NCI-H226 (cell line): ENCODE data around the gene NANOS1.
"Not testable (repeated sequence)": the region's sequence is repeated elsewhere in the genome, so short reads cannot be mapped to it uniquely, and the experiment has no call there.

ENCODE experiments used
- DNase-seq: peaks from one replicate; pipeline ENCODE4 v3.0.0-alpha.2; 2015

The NANOS1 gene

GRCh38 chr10:119022846-119023552 lies 6.5 kb upstream of the NANOS1 start:
- peak; percentile 70 for DNase-seq

- DNase-seq, result no peak
Measured at GRCh38 chr10:119023553-119023868, 6.0 kb upstream of the NANOS1 start.

DNA sequence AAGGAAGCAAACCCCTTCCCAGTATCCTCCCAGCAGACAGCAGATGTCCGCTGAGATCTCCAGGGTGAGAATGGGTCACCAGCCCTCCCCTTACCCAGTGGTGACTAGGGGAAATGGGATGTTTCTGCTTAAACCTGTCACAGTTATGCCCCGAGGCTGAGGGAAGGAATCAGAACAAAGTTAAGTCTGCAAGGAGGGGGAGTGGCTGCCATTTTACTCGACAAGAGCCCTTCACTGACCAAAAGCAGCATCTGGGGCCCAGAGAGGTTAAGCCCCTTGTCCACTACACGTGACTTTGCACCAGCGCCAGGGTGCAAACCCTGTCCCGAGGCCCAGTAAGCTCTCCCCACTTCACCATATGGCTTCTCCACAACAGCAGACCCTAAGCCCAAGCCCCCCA lies 4.6 kb upstream of the NANOS1 start:
- DNase-seq, result no peak

GRCh38 chr10:119025336-119025735 lies 4.2 kb upstream of the NANOS1 start:
- DNase-seq, result peak; percentile 63

- no peak for DNase-seq
Measured at GRCh38 chr10:119025776-119026175, 3.7 kb upstream of the NANOS1 start.

DNA sequence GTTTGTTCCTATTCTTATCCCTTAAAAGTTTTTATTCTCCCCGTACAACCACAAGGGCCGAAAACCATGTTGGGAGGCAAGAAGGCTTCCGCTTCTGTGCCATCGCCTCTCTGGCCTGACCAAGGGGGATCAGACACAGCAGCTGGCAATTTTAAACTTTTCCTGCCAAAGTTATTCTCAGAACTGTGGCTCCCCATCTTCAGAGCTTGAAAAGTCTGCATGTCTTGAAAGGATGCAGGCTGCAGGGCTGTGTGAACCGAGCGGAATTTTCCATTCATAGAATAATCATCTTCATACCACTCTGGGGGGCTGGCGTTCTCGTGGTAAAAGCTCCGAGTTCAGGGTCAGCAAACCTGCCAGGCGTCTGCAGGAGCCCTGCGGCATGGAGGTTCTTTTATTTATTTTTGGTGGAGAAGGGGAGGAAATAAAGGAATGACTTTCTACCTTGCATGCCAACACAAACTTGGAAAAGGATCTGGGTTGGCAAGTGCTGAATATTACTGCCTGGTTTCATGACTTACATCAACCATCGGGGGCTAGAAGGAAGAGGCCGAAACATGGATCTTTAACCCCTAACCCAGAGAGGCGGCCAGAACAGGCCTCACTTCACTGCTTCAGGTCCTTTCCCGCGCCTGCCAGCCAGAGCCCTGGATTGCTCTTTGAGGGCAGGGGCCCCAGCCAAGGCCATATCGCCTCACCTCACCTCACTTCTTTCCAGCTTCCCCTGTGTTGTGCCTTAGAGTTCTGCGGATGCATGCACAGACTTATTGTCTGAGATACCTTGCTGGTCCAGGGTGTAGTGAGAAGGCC lies 3.0 kb upstream of the NANOS1 start:
- DNase-seq, result no peak

DNA sequence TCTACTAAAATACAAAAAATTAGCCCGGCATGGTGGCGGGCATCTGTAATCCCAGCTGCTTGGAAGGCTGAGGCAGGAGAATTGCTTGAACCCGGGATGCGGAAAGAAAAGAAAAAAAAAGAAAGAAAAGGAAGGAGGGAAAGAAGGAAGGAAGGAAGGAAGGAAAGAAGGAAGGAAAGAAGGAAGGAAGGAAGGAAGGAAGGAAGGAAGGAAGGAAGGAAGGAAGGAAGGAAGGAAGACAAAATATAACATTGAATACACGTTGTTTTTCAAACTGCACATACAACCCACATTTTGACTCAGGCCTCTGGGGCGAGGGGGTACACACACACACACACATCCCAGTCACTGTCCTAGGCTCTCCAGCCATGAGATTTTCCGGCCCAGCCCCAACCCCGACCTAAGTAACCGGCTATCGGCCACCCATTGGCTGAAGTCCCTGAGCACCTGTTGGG lies 1.0 kb upstream of the NANOS1 start:
- not testable (repeated sequence) for DNase-seq

GRCh38 chr10:119028900-119029612 lies 458 bp upstream of the NANOS1 start:
- peak; percentile 71 for DNase-seq

DNA sequence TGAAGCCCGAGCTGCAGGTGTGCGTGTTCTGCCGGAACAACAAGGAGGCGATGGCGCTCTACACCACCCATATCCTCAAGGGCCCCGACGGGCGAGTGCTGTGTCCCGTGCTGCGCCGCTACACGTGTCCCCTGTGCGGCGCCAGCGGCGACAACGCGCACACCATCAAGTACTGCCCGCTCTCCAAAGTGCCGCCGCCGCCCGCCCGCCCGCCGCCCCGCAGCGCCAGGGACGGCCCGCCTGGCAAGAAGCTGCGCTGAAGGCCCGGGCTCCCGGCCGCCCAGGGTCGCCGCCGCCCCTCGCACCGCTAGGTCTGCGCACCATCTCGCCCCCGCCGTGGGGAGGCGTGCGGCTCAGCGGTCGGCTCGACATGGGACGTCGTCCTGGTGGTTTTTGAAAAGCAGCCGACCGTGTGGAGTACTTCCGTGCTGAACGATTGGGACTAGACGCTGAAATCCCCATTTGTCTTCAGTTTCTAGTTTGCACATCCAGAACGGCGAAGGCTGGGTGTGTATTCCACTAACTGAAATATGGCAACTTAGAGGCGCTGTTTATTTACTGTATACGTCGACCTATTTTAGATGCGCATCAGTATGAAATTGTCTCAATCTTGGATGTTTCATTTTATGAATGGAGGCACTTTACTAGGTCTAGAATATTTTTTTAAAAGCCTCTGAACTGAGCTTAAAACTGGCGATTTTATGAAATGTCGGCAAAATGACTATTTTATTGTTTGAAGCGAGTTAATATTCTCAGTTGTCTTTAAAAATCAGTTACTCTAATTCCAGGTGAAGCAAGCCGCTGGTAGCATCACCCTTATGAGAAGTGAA lies 1.1 kb downstream of the NANOS1 start:
- no peak for DNase-seq

DNA sequence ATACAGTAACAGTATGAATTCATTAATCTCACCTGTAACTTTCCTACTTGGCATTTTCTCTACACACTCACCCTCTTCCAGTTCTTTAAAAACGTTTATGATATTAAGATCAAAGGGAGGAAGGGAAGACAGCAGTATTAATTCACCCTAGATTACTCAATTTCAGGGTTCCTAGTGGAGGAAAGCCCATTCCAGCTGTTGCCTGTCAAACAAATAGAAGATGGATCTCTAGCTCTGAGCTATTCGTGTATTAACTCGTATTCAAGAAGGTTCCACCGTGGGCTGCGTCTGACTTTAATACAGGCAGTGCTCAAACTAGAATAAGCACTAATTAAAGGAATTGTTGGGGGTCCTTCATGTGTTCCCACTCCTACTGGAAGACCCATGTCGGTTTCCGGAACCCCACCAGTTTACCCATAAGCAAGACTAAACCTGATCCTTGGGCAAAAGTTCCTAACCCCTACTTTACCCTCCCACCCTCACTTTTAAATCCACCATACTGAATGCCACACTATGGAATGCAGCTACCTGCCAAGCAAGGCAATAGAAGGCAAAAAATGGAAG lies 2.1 kb downstream of the NANOS1 start:
- no peak for DNase-seq

GRCh38 chr10:119039161-119039560 lies 9.6 kb downstream of the NANOS1 start:
- DNase-seq, result no peak

GRCh38 chr10:119041326-119041725 lies 11.8 kb downstream of the NANOS1 start:
- DNase-seq, result no peak

DNA sequence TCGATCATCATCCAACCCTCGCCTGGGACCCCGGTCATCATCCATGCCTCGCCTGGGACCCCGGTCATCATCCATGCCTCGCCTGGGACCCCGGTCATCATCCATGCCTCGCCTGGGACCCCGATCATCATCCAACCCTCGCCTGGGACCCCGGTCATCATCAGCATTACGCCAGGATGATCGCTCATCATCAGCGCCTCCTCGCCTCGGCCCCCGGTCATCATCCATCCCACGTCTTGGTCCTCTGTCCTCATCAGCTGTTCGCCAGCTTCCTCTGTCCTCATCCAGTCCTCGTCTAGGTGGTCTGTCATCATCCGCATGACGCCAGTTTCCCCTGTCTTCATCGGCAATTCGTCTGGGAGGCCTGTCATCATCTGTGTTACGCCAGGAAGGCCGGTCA lies 12.7 kb downstream of the NANOS1 start:
- DNase-seq, result no peak

- no peak for DNase-seq
Measured at GRCh38 chr10:119045561-119045960, 16.0 kb downstream of the NANOS1 start.

GRCh38 chr10:119049361-119049760 lies 19.8 kb downstream of the NANOS1 start:
- no peak for DNase-seq

DNA sequence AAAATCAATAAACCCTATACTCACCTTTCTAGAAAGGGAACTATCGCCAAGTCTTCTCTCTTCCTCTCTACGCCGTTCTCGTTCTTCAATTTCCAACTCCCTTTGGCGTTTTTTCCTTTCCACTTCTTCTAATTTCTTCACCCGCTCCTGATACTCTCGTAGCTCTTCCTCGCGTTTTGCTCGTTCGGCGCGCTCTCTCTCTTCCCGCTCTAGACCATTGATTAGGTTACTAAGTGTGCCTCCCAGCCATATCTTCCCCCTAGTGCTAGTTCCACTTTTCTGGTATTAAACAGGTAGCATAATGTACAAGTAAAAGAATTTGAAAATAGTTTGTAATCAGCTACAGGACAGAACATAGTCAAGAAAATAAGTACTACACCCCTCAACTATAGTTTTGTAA lies 20.3 kb downstream of the NANOS1 start:
- no peak for DNase-seq

DNA sequence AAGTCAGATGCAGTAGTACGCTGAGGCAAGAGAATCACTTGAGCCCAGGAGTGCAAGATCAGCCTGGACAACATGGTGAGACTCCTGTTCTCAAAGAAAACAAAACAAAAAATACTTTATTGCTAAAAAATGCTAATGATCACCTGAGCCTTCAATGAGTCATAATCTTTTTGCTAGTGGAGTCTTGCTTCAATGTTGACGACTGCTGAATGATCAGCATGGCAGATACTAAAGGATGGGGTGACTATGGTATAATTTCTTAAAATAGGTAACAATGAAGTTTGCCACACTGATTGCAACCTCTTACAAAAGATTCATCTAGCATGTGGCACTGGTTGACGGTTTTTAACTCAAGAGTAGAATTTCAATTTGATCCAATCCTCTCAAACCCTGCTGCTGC lies 22.3 kb downstream of the NANOS1 start:
- DNase-seq, result no peak

- no peak for DNase-seq
Measured at GRCh38 chr10:119055472-119055871, 26.0 kb downstream of the NANOS1 start.

DNA sequence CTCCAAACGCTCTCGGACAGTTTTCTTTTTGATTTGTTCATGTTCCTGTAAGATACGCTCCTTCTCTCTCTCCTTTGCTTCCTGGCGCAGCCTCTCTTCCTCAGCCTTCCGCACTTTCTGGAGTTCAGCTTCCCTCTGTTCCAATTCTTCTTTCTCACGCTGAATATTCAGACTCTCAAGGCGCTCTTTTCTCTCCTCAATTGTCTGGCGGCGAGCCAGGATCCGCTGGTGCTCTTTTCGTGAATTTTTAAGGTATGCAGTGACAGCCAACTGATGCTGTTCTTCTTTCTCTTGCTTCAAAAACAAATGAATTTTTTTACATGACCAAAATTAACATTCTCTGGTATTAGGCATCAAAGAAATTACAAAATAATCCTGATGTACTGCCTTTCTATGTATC lies 28.5 kb downstream of the NANOS1 start:
- no peak for DNase-seq

- DNase-seq, result no peak
Measured at GRCh38 chr10:119059557-119059956, 30.0 kb downstream of the NANOS1 start.

- DNase-seq, result no peak
Measured at GRCh38 chr10:119060107-119060506, 30.6 kb downstream of the NANOS1 start.

DNA sequence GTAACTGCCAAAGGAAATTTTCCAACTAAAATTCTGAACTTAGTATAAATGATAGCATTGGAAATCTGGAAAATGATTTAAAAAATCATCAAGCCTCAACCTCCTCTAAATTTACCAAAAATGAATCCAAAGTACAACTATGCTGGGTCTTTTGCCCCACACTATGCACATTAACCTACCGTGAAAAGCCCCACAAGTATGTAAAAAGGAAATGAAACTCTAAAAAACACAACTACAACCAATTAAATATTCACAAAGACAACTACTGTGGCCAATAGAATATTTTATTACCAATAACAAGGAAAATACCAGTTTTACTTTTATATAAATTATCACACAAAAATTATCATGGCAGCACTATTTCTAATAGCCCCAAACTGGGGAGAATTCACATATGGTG lies 31.8 kb downstream of the NANOS1 start:
- DNase-seq, result no peak

DNA sequence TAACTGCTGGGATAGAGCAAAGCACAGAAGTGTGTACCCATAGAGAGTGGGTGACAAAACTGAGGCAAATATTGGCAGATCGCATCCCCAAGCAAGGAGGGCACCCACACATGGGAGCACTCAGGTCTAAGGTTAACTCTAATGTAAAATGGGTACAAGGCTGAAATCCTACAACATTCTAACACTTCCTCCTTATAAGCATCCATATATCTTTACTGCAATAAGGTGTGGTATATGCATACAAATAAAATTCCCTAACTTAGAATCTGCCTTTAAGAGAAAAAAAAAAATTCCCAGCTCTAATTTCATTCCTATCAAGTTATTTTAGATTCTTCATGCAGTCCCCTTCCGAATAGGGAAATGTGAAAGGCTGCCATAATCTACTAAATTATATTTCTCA lies 32.4 kb downstream of the NANOS1 start:
- no peak for DNase-seq
